ENCODE results near the gene ANKRD37.

The ANKRD37 gene

GRCh38 chr4:185424905-185425646 lies 28.4 kb downstream of the ANKRD37 start:
- peak; percentile 65 for DNase-seq

GRCh38 chr4:185425647-185426352 lies 29.2 kb downstream of the ANKRD37 start, which contains the start of gene UFSP2:
TSS of gene UFSP2 (minus strand) at chr4:185425964. CDS start at chr4:185425868, 96 bp downstream.
- DNase-seq = peak; percentile 65

GRCh38 chr4:185426960-185427688 lies 30.5 kb downstream of the ANKRD37 start:
- no peak for DNase-seq

- no peak for DNase-seq
These were observed 33.0 kb downstream of the ANKRD37 start for GRCh38 chr4:185429660-185430059.

GRCh38 chr4:185435466-185435865 lies 38.8 kb downstream of the ANKRD37 start:
- no peak for DNase-seq

- no peak for DNase-seq
These were observed 41.2 kb downstream of the ANKRD37 start for GRCh38 chr4:185437809-185438208.

- DNase-seq = no peak
These were observed 44.8 kb downstream of the ANKRD37 start for GRCh38 chr4:185441479-185441878.

GRCh38 chr4:185445209-185445608 lies 48.6 kb downstream of the ANKRD37 start:
- no peak for DNase-seq
